GM12864 (cell line): Measurements from ENCODE around the gene MCCC1.

Experiments used
- DNase-seq: peaks from one replicate; pipeline ENCODE4 v3.0.0-alpha.2; 2011; ENCODE audit warnings: low read depth
- H3K4me3 ChIP-seq: 2 replicates; pipeline ENCODE4 v1.5.1; 2011; ENCODE audit warnings: mild to moderate bottlenecking, low read depth, low read length, control low read depth
- CTCF ChIP-seq: IDR thresholded peaks from 2 replicates; pipeline ENCODE4 v1.5.1; 2011; ENCODE audit warnings: low read depth, mild to moderate bottlenecking, moderate library complexity, low read length, control low read depth, inconsistent platforms; ENCODE audit errors: missing control alignments

The MCCC1 gene

DNA sequence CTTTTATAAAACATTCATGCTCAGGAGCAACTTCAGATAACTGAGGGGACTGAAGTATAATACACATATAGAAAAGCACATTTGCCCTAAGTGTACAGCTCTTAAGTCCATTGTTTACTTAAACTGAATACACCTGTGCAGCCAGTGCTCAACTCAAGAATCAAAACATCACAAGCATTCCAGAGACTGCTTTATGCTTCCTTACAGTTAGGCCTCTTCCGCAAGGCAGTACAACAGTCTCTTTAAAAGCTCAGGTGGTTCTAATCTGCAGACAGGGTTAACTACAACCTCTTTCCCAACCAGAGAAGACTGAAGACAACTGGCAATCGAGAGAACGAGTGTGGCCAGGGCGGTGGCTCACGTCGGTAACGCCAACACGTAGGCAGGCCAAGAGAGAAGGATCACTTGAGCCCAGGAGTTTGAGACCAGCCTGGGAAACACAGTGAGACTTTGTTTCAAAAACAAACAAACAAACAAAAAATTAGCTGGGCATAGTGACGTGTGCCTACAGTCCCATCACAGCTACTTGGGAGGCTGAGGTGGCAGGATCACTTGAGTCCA, 16.9 kb downstream of the MCCC1 start:
- no peak for TF ChIP-seq CTCF

DNA sequence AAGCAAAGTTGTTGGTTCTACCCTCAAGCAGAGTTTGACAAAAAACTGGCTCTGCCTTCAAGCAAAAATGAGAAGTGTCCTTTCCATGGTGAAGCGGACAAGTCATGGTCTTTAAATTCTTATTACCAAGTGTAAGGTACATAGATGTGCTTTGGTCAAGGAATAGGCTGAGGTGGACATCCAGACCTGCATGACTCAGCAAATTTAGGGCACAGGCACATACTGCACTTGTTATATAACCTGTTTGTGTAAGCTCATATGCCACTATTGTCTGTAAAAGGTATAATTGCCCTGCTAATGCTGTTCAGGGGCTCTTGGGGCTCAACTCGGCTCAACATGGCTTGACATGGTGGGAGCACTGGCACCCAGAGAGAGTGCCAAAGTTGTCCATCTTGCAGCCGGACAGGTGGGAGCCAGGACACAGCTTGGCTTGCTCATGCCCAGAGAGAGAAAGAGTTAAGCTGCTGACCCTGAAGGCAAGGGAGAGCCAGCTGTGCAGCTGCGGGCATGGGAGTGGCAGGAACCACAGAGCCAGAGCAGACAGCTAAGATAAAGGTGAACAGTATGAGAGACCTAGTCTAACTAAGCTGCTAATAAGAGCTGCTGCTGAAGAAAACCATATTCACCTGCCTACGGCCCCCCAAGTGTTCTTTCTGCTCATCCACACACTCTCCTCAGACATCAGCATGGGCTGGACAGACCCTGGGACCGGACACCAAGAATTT, 17.7 kb downstream of the MCCC1 start:
- TF ChIP-seq CTCF = no peak
- no peak overlapping the region for H3K4me3 ChIP-seq
- no peak for DNase-seq

More for the DNA sequence above, 16.9 kb downstream of the MCCC1 start:
- DNase-seq = no peak
- H3K4me3 ChIP-seq = no peak overlapping the region

DNA sequence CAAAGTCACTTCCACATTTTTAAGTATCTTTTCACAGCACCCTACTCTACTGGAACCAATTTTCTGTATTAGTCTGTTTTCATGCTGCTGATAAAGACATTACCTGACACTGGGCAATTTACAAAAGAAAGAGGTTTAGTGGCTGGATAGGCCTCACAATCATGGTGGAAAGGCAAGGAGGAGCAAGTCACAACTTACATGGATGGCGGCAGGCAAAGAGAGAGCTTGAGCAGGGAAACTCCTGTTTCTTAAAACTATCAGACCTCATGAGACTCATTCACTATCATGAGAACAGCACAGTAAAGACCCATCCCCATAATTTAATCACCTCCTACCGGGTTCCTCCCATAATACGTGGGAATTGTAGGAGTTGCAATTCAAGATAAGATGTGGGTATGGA, 18.7 kb downstream of the MCCC1 start:
- no peak for TF ChIP-seq CTCF
- no peak overlapping the region for H3K4me3 ChIP-seq

DNA sequence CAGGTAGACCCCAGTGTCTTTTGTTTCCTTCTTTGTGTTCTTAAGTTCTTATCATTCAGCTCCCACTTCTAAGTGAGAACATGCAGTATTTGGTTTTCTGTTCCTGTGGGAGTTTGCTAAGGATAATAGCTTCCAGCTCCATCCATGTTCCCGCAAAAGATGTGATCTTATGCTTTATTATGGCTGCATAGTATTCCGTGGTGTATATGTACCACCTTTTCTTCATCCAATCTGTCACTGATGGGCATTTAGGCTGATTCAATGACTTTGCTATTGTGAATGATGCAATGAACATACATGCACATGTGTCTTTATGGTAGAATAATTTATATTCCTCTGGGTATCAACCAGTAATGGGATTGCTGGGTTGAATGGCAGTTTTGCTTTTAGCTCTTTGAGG, 24.4 kb downstream of the MCCC1 start:
- no peak for TF ChIP-seq CTCF
- H3K4me3 ChIP-seq = no peak overlapping the region
- no peak for DNase-seq

More for the DNA sequence above, 18.7 kb downstream of the MCCC1 start:
- no peak for DNase-seq

GRCh38 chr3:183074261-183074660, 25.0 kb downstream of the MCCC1 start:
- no peak overlapping the region for H3K4me3 ChIP-seq
- no peak for DNase-seq
- no peak for TF ChIP-seq CTCF

- no peak overlapping the region for H3K4me3 ChIP-seq
- no peak for TF ChIP-seq CTCF
- DNase-seq = no peak
Measured at GRCh38 chr3:183073839-183074238, 25.5 kb downstream of the MCCC1 start.

- DNase-seq = no peak
- TF ChIP-seq CTCF = no peak
- H3K4me3 ChIP-seq = no peak overlapping the region
Measured at GRCh38 chr3:183070892-183071291, 28.4 kb downstream of the MCCC1 start.
